Thoracic aorta (tissue), 2 donors: ENCODE measurements around the gene NIPBL. TPM values are rescaled to one million over a fixed set of nuclear protein-coding genes. Genes with fewer than 3 reads are reported as not detected.
A peak's percentile ranks its signal among the peaks of the same experiment; 100 is the strongest.
"Not testable (repeated sequence)": the region's sequence is repeated elsewhere in the genome, so short reads cannot be mapped to it uniquely, and the experiment has no call there.

Experiments
- ATAC-seq: fragments of 150-250 bp; one replicate; pipeline ENCODE4 v1.8.0; 2017; ENCODE audit warnings: low read depth; ENCODE audit not compliant: insufficient number of reproducible peaks, low FRiP score
- DNase-seq: peaks from one replicate; pipeline ENCODE4 v3.0.0-alpha.2; 2020; ENCODE audit warnings: low spot score
- H3K27ac ChIP-seq, 2 donors: fragments of 200-600 bp; sonication (generic); 1 replicate in 1 of 2; 2 replicates in 1 of 2; pipeline ENCODE4 v1.5.1; 2016; ENCODE audit warnings: mild to moderate bottlenecking in 2 of 2, moderate library complexity in 2 of 2
- H3K27me3 ChIP-seq: fragments of 200-600 bp; sonication (generic); replicated peaks from 2 replicates; pipeline ENCODE4 v1.6.0; 2016; ENCODE audit warnings: mild to moderate bottlenecking; ENCODE audit not compliant: insufficient read depth
- H3K36me3 ChIP-seq: fragments of 200-600 bp; sonication (generic); one replicate; pipeline ENCODE4 v1.5.1; 2016
- H3K4me1 ChIP-seq, 2 donors: fragments of 200-600 bp; sonication (generic); 1 replicate in 1 of 2; 2 replicates in 1 of 2; pipeline versions ENCODE4 v1.5.1 to v1.6.0; 2016; ENCODE audit warnings: low read depth in 2 of 2, mild to moderate bottlenecking in 1 of 2; ENCODE audit not compliant: control insufficient read depth in 1 of 2
- H3K4me3 ChIP-seq: fragments of 200-600 bp; sonication (generic); 2 replicates; pipeline ENCODE4 v1.5.1; 2016; ENCODE audit warnings: mild to moderate bottlenecking
- H3K9me3 ChIP-seq: fragments of 200-600 bp; sonication (generic); 2 replicates; pipeline ENCODE4 v1.5.1; 2016
- total RNA-seq, 2 donors: library from RNA; depleted of rRNA; stranded (reverse); fragments of >200 nt; gene quantifications; one replicate each; pipeline versions ENCODE4 v1.1.0 to v1.2.3, GENCODE V29; 2016
- TF ChIP-seq, protein P1 (sequence below): fragments of 200-600 bp; sonication (generic); IDR thresholded peaks from one replicate; pipeline ENCODE4 v1.5.1; 2019; ENCODE audit warnings: antibody characterized with exemption

Gene NIPBL
- total RNA-seq, 2 donors from 2014 or later: 38.6 to 50.8 TPM

DNA sequence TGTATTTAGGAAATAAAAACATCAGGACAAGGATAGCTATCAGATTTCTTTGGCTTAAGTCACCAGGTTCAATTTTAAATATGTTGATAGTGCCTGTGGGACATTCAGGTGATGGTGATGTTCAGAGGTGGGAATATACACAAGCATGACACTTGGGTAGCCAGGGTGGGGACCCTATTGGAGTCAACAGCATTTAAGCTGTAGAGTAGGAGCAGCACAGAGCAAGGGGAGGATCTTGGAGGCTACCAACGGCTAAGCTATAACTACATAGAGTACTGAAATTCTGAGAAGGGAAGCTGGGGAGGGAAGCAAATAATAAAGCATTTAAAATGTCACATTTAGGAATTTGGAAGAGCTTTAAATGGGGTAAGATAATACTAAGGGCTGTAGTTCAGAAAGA, 194.9 kb downstream of the NIPBL start:
- H3K9me3 ChIP-seq: no peaks in the 10 kb centered on the region
- ATAC-seq (no peak), DNase-seq (no peak)
- H3K36me3 ChIP-seq: peaks cover 5% of the 10 kb centered on the region
- peak overlapping the region in 1 of 2 donors; percentile 18 for H3K27ac ChIP-seq
- no peak overlapping the region for H3K4me3 ChIP-seq
- no peaks in the 10 kb centered on the region for H3K27me3 ChIP-seq
- TF ChIP-seq, protein P1, sequence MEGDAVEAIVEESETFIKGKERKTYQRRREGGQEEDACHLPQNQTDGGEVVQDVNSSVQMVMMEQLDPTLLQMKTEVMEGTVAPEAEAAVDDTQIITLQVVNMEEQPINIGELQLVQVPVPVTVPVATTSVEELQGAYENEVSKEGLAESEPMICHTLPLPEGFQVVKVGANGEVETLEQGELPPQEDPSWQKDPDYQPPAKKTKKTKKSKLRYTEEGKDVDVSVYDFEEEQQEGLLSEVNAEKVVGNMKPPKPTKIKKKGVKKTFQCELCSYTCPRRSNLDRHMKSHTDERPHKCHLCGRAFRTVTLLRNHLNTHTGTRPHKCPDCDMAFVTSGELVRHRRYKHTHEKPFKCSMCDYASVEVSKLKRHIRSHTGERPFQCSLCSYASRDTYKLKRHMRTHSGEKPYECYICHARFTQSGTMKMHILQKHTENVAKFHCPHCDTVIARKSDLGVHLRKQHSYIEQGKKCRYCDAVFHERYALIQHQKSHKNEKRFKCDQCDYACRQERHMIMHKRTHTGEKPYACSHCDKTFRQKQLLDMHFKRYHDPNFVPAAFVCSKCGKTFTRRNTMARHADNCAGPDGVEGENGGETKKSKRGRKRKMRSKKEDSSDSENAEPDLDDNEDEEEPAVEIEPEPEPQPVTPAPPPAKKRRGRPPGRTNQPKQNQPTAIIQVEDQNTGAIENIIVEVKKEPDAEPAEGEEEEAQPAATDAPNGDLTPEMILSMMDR: no peak
- H3K4me1 ChIP-seq: peaks cover 5 to 14% of the 10 kb centered on the region in 2 donors

- TF ChIP-seq, protein P1: no peak
- H3K4me3 ChIP-seq: no peak overlapping the region
- ATAC-seq (no peak), DNase-seq (no peak)
- peak overlapping the region in 1 of 2 donors; percentile 18 for H3K27ac ChIP-seq
- no peaks in the 10 kb centered on the region for H3K27me3 ChIP-seq
- H3K36me3 ChIP-seq: peaks cover under 1% of the 10 kb centered on the region
- no peaks in the 10 kb centered on the region for H3K9me3 ChIP-seq
- H3K4me1 ChIP-seq: peaks cover 5 to 14% of the 10 kb centered on the region in 2 donors
These were observed 195.5 kb downstream of the NIPBL start for GRCh38 chr5:37071901-37072581.

GRCh38 chr5:37075399-37075950, 198.9 kb downstream of the NIPBL start:
- TF ChIP-seq, protein P1: no peak
- no peaks in the 10 kb centered on the region for H3K27me3 ChIP-seq
- peaks cover 5 to 14% of the 10 kb centered on the region in 2 donors for H3K4me1 ChIP-seq
- no peak for DNase-seq
- no peak for ATAC-seq
- no peaks in the 10 kb centered on the region for H3K9me3 ChIP-seq
- H3K36me3 ChIP-seq: peaks cover 13% of the 10 kb centered on the region
- no peak overlapping the region for H3K27ac ChIP-seq
- no peak overlapping the region for H3K4me3 ChIP-seq

DNA sequence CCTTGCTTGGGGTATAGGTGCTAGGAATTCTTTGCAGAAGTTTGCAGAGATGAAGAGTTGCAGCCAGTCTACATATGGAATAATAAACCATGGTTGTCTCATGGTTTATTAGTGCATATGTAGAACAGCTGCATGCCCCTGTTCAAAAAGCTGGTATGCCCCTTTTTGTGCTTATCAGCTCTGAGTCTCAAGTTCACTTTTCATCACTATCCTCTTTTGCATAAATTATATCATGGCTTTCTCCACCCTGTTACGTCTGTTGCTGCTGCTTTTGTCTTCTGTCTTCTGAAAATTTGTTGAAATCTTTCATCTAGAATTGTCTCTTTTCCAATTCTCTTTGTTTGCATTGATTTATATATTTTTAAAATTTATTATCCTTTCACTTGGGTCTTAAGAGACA, 200.6 kb downstream of the NIPBL start:
- TF ChIP-seq, protein P1: no peak
- H3K27me3 ChIP-seq: no peaks in the 10 kb centered on the region
- DNase-seq (no peak), ATAC-seq (no peak)
- H3K27ac ChIP-seq: no peak overlapping the region
- no peaks in the 10 kb centered on the region for H3K9me3 ChIP-seq
- H3K4me3 ChIP-seq: no peak overlapping the region
- peaks cover 21% of the 10 kb centered on the region for H3K36me3 ChIP-seq
- H3K4me1 ChIP-seq: peaks cover 0 to 6% of the 10 kb centered on the region in 2 donors

- Histone ChIP-seq H3K4me1 (no peaks in the 10 kb centered on the region), H3K27ac (no peak overlapping the region), H3K4me3 (no peak overlapping the region), H3K36me3 (peaks cover 25% of the 10 kb centered on the region), H3K9me3 (no peaks in the 10 kb centered on the region), H3K27me3 (no peaks in the 10 kb centered on the region)
- TF ChIP-seq, protein P1: no peak
- ATAC-seq: no peak
- DNase-seq: no peak
These were observed 204.1 kb downstream of the NIPBL start for GRCh38 chr5:37080697-37081096.

DNA sequence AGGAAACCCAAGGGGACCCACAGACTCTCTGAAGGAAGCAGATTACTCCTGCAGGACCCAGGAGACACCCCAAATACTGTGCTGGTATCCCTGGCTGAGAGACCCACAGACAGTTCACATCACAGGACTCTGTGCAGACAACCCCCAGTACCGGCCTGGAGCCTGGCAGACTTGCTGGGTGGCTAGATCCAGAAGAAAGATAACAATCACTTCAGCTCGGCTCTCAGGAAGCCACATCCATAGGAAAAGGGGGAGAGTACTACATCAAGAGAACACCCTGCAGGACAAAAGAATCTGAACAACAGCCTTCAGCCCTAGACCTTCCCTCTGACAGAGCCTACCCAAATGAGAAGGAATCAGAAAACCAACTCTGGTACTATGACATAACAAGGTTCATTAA, 206.4 kb downstream of the NIPBL start:
- not testable (repeated sequence) for H3K9me3 ChIP-seq, H3K4me3 ChIP-seq, ATAC-seq, H3K4me1 ChIP-seq, DNase-seq, H3K27ac ChIP-seq, H3K27me3 ChIP-seq
- H3K36me3 ChIP-seq: peaks cover 24% of the 10 kb centered on the region

DNA sequence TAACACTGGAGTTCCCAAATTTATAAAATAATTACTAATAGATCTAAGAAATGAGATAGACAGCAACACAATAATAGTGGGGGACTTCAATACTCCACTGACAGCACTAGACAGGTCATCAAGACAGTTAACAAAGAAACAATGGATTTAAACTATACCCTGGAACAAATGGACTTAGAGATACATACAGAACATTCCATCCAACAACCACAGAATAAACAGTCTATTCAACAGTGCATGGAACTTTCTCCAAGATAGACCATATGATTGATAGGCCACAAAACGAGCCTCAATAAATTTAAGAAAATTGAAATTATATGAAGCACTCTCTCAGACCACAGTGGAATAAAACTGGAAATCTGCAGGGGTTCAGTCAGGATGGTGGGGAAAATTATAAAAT, 209.5 kb downstream of the NIPBL start:
- H3K36me3 ChIP-seq: peaks cover 12% of the 10 kb centered on the region
- H3K27me3 ChIP-seq, ATAC-seq, H3K27ac ChIP-seq, H3K4me1 ChIP-seq, H3K9me3 ChIP-seq, H3K4me3 ChIP-seq, DNase-seq: not testable (repeated sequence)
